ENCODE measurements around the gene CACNA2D1. TPM values are rescaled to one million over a fixed set of nuclear protein-coding genes. Genes with fewer than 3 reads are reported as not detected.

Gene CACNA2D1
- total and polyA plus RNA-seq, 9 of the 15 experiments (the other 6 are each of a cell fraction or from before 2014, with no cell fraction given): 0.49 TPM; not detected in 8

- no peaks in the 10 kb centered on the region for H3K36me3 ChIP-seq (ENCODE audit: control insufficient read depth, insufficient read depth, low read length)
- TF ChIP-seq MYC (IDR thresholded peaks at IDR 0.05; ENCODE audit: low read depth, low read length) (no peak), MYC (CRISPR knock-in tag; IDR thresholded peaks at IDR 0.05; ENCODE audit: borderline replicate concordance, low read depth) (no peak), ATF1 (CRISPR knock-in tag; IDR thresholded peaks at IDR 0.05) (no peak), ATF1 (tag; IDR thresholded peaks at IDR 0.05) (no peak), SMARCE1 (IDR thresholded peaks at IDR 0.05) (no peak), PATZ1 (CRISPR knock-in tag; IDR thresholded peaks at IDR 0.05; ENCODE audit: borderline replicate concordance) (no peak), ZNF707 (CRISPR knock-in tag; conservative IDR thresholded peaks at IDR 0.05) (no peak), YY1 (IDR thresholded peaks at IDR 0.05; ENCODE audit: borderline replicate concordance in 1 of 3, control insufficient read depth in 1 of 3, extremely low read depth in 1 of 3, insufficient read depth in 3 of 3, insufficient read length in 1 of 3, insufficient replicate concordance in 2 of 3, low read depth in 1 of 3, low read length in 2 of 3) (no peak), ZKSCAN3 (CRISPR knock-in tag; IDR thresholded peaks at IDR 0.05) (no peak), RFX7 (CRISPR knock-in tag; IDR thresholded peaks at IDR 0.05) (no peak), CREB1 (IDR thresholded peaks at IDR 0.05) (no peak), CREB1 (CRISPR knock-in tag; IDR thresholded peaks at IDR 0.05) (no peak), ZC3H11A (IDR thresholded peaks at IDR 0.05; ENCODE audit: low read depth, low read length) (no peak), XRCC3 (IDR thresholded peaks at IDR 0.05) (no peak), PML (IDR thresholded peaks at IDR 0.05; ENCODE audit: low read length) (no peak), TCF7L2 (IDR thresholded peaks at IDR 0.05; ENCODE audit: low read depth, low read length) (no peak), TEAD4 (IDR thresholded peaks at IDR 0.05; ENCODE audit: low read length) (no peak), TEAD4 (CRISPR knock-in tag; IDR thresholded peaks at IDR 0.05; ENCODE audit: borderline replicate concordance) (no peak), ZNF644 (tag; IDR thresholded peaks at IDR 0.05; ENCODE audit: low read depth) (no peak)
- FAIRE-seq (no peak), DNase-seq (ENCODE audit: extremely low read depth in 1 of 4, low spot score in 3 of 4) (no peak), ATAC-seq (no peak)
- no peaks in the 10 kb centered on the region for H3K4me1 ChIP-seq (replicated peaks in 1 of 2; ENCODE audit: control insufficient read depth in 2 of 2, insufficient read depth in 2 of 2, low read length in 2 of 2)
- H4K20me1 ChIP-seq (replicated peaks; ENCODE audit: control insufficient read depth, insufficient read depth, low read length): no peaks in the 10 kb centered on the region
- CTCF ChIA-PET (ENCODE audit: low intra/inter-chr PET ratio): no interaction called here
- H3K27me3 ChIP-seq (ENCODE audit: control insufficient read depth in 2 of 2, insufficient read depth in 2 of 2, low read length in 2 of 2): no peaks in the 10 kb centered on the region
- no peaks in the 10 kb centered on the region for H3K9me3 ChIP-seq (replicated peaks; ENCODE audit: control insufficient read depth, insufficient read depth, low read depth, low read length)
- H3K27ac ChIP-seq (ENCODE audit: extremely low read depth, low read depth, low read length): no peak overlapping the region
- POLR2A ChIA-PET: no interaction called here
- no peak overlapping the region for H3K9ac ChIP-seq (ENCODE audit: insufficient read depth in 1 of 2, low read depth in 2 of 2, low read length in 2 of 2)
- no TSS peak for BruUV-seq (replicated peaks)
- H3K4me3 ChIP-seq: no peak overlapping the region
- intact Hi-C loops (cut with micrococcal nuclease): no loop called here
- H3K79me2 ChIP-seq (ENCODE audit: control insufficient read depth, insufficient read depth, low read length): no peaks in the 10 kb centered on the region
- 0% methylated on average over 1 of the region's 1 CpG for WGBS (ENCODE audit: insufficient coverage, low coverage, missing lambda C conversion rate)
- in situ Hi-C loops (cut with MboI): no loop called here
- H2AFZ ChIP-seq (ENCODE audit: low read depth, low read length): no peak overlapping the region
- no peak overlapping the region for H3K4me2 ChIP-seq (ENCODE audit: insufficient read depth, low read length)
- no peaks in the 10 kb centered on the region for H3K9me1 ChIP-seq (ENCODE audit: control insufficient read depth, insufficient read depth, low read length)
These were observed 38.3 kb downstream of the CACNA2D1 start for GRCh38 chr7:82405301-82405700.

Measured in K562 (cell line).